Activated CD4-positive, alpha-beta T cell treated with anti-CD3 and anti-CD28 coated beads, Interleukin-2, amount 10 ng/mL, durations not matched to agents 24 days and 14 days (primary cell): ENCODE data around the gene STARD3. TPM values are rescaled to one million over a fixed set of nuclear protein-coding genes. Genes with fewer than 3 reads are reported as not detected.

Experiments
- DNase-seq: peaks from one replicate; pipeline ENCODE4 v3.0.0; 2022
- H3K27ac Mint-ChIP-seq: one replicate; pipeline ENCODE4 v1.8.0; 2022; ENCODE audit warnings: mild to moderate bottlenecking, mixed read lengths
- H3K27me3 Mint-ChIP-seq: one replicate; pipeline ENCODE4 v1.8.0; 2022; ENCODE audit warnings: mixed read lengths
- H3K36me3 Mint-ChIP-seq: one replicate; pipeline ENCODE4 v1.8.0; 2022; ENCODE audit warnings: low read depth, mild to moderate bottlenecking, mixed read lengths
- H3K4me1 Mint-ChIP-seq: one replicate; pipeline ENCODE4 v1.8.0; 2021; ENCODE audit warnings: mixed read lengths
- H3K4me3 Mint-ChIP-seq: one replicate; pipeline ENCODE4 v1.8.0; 2022; ENCODE audit warnings: mild to moderate bottlenecking, moderate library complexity, mixed read lengths
- H3K9me3 Mint-ChIP-seq: one replicate; pipeline ENCODE4 v1.8.0; 2021; ENCODE audit warnings: mixed read lengths
- intact Hi-C: fragments of 100-400 bp; cut with micrococcal nuclease; formaldehyde crosslinking; loops from one replicate; pipeline ENCODE4 v1.15.1; 2023
- total RNA-seq: library from RNA; stranded (reverse); gene quantifications from 2 replicates; pipeline ENCODE4 v1.2.3, GENCODE V29; 2022

The STARD3 gene
- total RNA-seq, 1 donor from 2014 or later: 53.6 TPM

DNA sequence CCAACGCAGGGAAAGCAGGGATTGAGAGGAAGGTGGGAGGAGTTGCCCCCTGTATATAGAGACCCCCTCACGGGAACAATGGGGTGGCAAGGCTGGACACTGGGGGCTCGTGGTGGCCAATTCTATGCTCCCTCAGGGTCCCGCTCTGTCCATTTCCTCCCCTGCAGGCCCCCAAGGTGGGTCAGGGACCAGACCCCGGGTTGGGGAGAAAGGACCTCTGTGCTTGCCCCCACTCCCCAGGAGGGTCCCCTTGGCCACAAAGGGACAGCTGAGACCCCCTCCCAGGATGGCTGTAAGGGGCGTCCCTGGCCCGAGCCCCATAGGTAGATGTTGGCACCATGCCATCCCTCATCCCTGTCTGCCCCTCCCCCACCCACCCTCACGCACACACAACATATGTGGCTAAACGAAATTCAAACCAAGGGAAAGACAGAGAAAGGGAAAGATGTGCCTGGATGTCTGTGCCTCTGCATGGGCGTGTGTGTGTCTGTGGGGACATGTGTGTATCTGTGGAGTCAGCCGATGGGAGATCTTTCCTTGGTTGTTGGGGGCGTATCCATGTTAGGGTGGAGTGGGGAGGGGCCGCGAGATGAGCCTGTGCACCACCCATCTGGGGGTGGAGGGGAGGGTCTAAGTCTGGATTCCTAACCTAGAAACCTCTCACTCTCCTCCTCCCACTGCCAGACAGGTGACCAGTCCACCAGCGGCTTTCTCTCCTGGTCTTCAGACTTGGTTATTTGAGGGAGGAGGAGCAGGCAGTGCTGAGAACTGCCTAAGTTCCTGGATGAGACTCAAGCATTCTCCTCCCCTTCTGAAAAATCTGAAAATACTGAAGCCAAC is 28.6 kb upstream of the STARD3 start:
- no peaks in the 10 kb centered on the region for H3K36me3 Mint-ChIP-seq
- H3K4me1 Mint-ChIP-seq: peaks cover 7% of the 10 kb centered on the region
- DNase-seq: no peak
- H3K27ac Mint-ChIP-seq: no peak overlapping the region
- no peak overlapping the region for H3K4me3 Mint-ChIP-seq
- intact Hi-C loops: no loop called here
- H3K27me3 Mint-ChIP-seq: peaks cover 56% of the 10 kb centered on the region
- H3K9me3 Mint-ChIP-seq: no peaks in the 10 kb centered on the region

DNA sequence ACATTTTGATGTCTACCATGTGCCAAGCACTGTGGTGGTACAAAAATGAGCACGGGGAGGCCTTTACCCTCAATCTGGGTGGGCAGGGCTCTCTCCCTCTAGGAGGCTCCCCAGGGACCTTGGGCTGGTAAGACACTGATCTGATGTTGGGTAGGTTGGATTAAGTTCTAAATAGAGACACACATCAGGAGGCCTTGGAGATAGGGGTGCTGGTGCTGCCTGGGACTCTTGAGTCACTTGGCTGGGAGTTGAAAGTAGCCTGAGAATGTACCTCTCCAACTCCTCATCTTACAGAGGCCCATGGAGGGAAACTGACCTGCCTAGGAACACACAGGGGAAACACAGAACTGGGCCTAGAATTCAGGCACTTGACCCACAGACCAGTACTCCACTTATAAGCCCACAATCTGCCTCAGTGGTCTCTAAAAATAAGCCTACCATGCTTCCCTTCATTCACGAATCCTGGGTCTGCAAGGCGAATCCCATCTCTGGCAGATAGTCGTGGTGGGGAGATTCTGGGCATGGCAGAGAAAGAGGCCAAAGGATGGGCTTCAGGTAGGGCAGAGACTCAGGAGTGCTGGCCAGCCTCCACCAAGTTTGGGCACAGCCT is 27.4 kb upstream of the STARD3 start:
- no peak overlapping the region for H3K27ac Mint-ChIP-seq
- peaks cover 55% of the 10 kb centered on the region for H3K27me3 Mint-ChIP-seq
- no peaks in the 10 kb centered on the region for H3K9me3 Mint-ChIP-seq
- H3K4me3 Mint-ChIP-seq: no peak overlapping the region
- peaks cover 4% of the 10 kb centered on the region for H3K4me1 Mint-ChIP-seq
- no peak for DNase-seq
- no peaks in the 10 kb centered on the region for H3K36me3 Mint-ChIP-seq
- intact Hi-C loops: no loop called here

DNA sequence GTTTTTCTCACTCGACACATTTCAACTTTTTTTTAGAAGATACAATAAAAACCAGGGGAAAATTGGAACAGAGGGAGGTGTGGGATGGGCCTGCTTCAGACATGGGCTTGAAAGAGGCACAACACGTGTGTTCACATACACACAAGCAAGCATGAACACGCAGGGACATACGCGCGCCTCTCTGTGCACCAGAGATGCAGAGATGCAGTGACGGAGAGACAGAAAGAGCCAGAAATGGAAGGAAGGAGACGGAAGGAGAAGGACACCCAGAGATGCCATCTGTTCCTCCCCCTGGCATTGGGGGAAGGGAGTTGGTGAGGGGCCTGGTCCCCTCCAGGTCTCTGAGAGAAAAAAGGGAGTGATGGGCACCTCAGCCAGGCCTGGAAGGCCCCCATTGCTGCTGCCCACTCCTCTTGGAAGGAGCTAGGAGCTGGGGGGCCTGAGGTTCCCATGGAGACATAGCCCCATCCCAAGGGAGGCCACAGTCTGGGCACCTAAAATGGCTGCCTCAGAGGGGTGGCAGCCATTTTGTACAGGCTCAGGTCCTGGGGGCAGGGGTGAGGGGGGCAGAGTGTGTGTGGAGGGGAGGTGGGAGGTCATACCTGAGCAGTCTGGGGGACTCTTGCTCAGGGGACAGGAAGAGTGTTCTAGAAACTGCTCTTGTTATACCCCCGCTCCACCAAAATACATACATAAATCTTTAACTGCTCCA is 25.4 kb upstream of the STARD3 start:
- peaks cover 66% of the 10 kb centered on the region for H3K27me3 Mint-ChIP-seq
- no peaks in the 10 kb centered on the region for H3K36me3 Mint-ChIP-seq
- intact Hi-C loops: no loop called here
- no peaks in the 10 kb centered on the region for H3K9me3 Mint-ChIP-seq
- H3K4me3 Mint-ChIP-seq: no peak overlapping the region
- no peaks in the 10 kb centered on the region for H3K4me1 Mint-ChIP-seq
- H3K27ac Mint-ChIP-seq: no peak overlapping the region
- no peak for DNase-seq

DNA sequence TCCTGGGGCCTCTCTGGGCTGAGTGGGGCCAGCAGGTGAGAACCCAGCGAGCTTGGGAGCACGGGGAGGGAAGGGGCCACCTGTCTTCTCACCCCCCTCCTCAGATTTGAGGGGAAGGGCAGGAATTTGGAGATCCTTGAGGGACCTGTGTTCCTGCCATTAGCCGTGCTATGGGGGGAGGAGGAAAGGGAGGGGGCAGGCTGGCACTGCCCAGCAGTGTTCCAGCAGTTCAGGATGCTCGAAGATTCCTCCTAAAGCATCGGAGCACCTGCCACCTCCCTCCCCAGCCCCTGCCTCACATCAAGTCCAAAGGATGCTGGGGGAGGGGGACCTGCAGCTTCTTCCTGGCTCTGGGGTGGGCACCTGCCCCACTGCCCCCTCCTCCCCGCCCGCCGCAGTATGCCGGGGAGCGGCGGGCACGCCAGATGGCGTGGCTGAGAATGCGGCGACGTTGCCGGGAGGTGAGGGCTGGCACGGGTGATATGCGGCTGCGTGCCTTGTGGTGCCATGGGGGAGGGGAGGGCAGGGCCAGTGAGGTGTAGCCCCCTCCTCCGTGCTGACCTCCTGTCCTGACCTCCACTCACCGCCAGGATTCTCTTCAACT is 24.6 kb upstream of the STARD3 start:
- DNase-seq: no peak
- Mint-ChIP-seq H3K4me3 (no peak overlapping the region), H3K27ac (no peak overlapping the region), H3K27me3 (peaks cover 67% of the 10 kb centered on the region), H3K36me3 (no peaks in the 10 kb centered on the region), H3K4me1 (no peaks in the 10 kb centered on the region), H3K9me3 (no peaks in the 10 kb centered on the region)
- intact Hi-C loops: no loop called here

DNA sequence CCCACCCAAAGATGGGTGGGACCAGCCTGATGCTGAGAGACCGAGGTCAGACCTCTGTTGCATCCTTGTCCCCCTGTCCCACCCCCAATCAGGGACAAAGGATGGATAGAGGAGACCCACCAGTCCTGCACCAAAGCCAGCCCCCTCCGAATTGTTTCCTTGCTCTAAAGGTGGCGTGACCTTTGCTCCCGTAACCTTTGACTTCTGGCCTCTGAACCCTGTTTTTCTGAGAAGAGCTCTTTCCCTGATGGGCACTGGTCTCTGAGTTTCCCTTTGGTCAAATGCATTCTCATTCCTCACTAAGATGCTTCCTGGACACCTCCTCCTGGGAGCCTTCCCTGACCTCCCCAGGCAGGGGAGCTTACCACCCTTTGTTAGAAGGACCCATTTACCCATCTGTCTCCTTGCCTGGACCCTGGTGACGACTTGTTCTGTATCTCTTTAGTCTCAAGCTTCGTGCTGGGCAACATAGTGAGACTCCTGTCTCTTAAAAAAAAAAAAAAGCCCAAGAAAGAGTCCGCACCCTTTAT is 23.9 kb upstream of the STARD3 start:
- intact Hi-C loops: no loop called here
- H3K27me3 Mint-ChIP-seq: peaks cover 66% of the 10 kb centered on the region
- no peak overlapping the region for H3K4me3 Mint-ChIP-seq
- no peak overlapping the region for H3K27ac Mint-ChIP-seq
- H3K36me3 Mint-ChIP-seq: no peaks in the 10 kb centered on the region
- H3K4me1 Mint-ChIP-seq: no peaks in the 10 kb centered on the region
- no peak for DNase-seq
- no peaks in the 10 kb centered on the region for H3K9me3 Mint-ChIP-seq

DNA sequence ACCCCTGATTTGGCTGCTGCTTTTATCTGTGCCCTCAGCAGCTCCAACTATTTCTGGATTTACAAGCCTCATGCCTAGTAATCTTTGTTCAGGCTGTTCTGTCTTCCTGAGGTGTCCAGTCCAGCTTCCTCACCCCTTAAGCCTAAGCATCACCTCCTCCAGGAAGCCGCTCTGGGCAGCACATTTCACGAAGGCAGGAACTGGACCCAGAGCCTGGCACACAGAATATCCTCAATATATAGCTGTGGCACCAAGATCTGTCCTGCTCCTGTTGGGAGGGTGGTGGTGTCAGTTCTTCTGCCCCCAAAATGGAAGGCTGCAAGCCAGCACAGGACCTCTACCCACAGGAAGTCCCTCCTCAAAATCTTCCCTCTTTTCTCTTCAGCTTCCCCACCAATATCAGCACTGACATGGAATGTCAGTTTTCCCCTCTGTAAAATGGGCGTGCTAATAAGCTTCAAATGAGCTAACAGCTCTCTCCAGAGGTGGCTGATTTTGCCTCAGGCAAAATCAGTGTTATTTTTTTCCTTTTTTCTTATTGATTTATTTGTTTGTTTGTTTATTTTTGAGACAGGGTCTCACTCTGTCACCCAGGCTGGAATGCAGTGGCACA is 22.3 kb upstream of the STARD3 start:
- H3K36me3 Mint-ChIP-seq: no peaks in the 10 kb centered on the region
- no peak overlapping the region for H3K4me3 Mint-ChIP-seq
- H3K4me1 Mint-ChIP-seq: no peaks in the 10 kb centered on the region
- no peak overlapping the region for H3K27ac Mint-ChIP-seq
- H3K27me3 Mint-ChIP-seq: peaks cover 65% of the 10 kb centered on the region
- intact Hi-C loops: no loop called here
- no peaks in the 10 kb centered on the region for H3K9me3 Mint-ChIP-seq
- DNase-seq: no peak

DNA sequence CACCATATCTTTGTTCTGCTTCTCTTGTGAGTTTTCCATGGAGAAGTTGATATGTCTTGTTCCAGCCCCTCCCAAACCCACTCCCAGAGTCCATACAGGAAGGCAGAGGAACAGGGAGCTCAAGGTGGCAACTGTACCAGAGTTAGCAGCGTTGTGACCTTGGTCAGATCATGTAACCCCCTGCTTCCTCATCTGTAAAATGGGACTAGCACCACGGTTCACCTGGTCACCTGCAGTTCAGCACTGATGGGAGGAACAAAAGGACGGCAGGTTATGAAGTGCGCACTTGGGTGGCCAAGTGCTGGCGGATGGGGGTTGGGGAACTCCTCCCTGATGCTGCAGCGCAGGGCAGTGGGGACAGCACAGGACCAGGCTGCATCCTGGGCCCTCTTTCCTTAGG is 21.5 kb upstream of the STARD3 start:
- no peaks in the 10 kb centered on the region for H3K4me1 Mint-ChIP-seq
- intact Hi-C loops: no loop called here
- H3K9me3 Mint-ChIP-seq: no peaks in the 10 kb centered on the region
- H3K36me3 Mint-ChIP-seq: no peaks in the 10 kb centered on the region
- H3K27ac Mint-ChIP-seq: no peak overlapping the region
- H3K4me3 Mint-ChIP-seq: no peak overlapping the region
- peaks cover 65% of the 10 kb centered on the region for H3K27me3 Mint-ChIP-seq
- no peak for DNase-seq

DNA sequence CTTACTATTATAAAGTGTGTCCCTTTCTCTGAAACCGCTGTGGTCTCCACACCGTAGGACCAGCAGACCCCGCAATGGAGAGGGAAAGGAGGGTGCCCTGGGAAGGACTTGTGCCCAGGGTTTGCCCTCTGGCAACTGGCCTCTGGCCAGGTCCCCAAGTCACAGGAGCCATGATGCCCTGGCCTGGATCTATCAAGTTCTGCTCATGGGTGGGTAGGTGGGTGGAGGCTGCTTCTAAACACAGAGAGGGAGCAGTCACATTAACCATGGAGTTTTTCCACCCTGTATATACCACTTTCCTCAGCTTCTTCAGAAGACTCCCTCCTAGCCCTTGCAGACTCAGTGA is 19.9 kb upstream of the STARD3 start:
- Mint-ChIP-seq H3K4me1 (peaks cover 3% of the 10 kb centered on the region), H3K36me3 (no peaks in the 10 kb centered on the region), H3K27me3 (peaks cover 59% of the 10 kb centered on the region), H3K27ac (no peak overlapping the region), H3K4me3 (peak overlapping the region; percentile 62), H3K9me3 (no peaks in the 10 kb centered on the region)
- intact Hi-C loops: loop anchor here (1.0 kb wide), 1 partner anchor 137 kb away; no protein-coding TSS in a partner anchor
- no peak for DNase-seq

DNA sequence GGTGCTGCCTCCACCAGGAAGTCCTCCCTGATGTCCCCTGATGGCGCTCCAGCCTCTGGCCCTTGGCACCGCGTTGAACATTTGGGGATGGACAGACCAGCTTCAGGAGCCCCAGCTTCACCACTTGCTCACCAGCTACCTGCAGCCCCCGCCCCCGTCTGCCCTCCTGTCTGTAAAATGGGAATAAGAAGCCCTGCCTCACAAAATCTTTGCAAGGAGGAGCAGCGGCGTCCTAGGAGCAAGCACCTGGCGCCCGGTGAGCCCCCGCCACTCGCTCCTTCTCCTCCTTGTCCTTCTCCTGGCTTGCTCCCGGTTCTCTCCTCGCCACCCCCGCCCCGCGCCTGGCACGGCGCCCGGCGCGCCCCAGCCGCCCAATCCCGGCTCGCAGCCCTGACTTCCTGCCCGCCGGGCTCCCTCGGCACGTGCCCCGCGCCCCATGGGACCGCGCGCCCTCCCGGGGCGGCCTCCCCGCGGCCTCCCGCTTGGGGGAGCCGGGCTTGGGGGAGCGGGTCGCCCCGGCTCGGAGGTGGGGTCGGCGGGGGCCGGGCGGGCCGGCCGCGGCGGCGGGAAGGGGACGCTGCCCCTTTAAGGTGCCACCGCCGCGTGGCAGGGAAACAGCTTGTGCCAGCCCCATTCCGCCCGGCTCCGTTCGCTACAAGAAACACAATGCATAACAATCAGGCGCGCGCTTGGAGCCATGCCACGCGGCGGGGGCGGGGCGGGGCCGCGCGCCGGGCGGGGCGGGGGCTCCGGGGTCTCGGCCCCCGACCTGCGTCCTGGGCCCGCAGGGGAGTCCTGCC is 19.3 kb upstream of the STARD3 start:
- intact Hi-C loops: loop anchor here (1.0 kb wide), 1 partner anchor 137 kb away; no protein-coding TSS in a partner anchor
- Mint-ChIP-seq H3K4me1 (peaks cover 7% of the 10 kb centered on the region), H3K27ac (no peak overlapping the region), H3K36me3 (no peaks in the 10 kb centered on the region), H3K9me3 (no peaks in the 10 kb centered on the region), H3K4me3 (peak overlapping the region; percentile 73), H3K27me3 (peaks cover 59% of the 10 kb centered on the region)
- DNase-seq: peak; percentile 75

DNA sequence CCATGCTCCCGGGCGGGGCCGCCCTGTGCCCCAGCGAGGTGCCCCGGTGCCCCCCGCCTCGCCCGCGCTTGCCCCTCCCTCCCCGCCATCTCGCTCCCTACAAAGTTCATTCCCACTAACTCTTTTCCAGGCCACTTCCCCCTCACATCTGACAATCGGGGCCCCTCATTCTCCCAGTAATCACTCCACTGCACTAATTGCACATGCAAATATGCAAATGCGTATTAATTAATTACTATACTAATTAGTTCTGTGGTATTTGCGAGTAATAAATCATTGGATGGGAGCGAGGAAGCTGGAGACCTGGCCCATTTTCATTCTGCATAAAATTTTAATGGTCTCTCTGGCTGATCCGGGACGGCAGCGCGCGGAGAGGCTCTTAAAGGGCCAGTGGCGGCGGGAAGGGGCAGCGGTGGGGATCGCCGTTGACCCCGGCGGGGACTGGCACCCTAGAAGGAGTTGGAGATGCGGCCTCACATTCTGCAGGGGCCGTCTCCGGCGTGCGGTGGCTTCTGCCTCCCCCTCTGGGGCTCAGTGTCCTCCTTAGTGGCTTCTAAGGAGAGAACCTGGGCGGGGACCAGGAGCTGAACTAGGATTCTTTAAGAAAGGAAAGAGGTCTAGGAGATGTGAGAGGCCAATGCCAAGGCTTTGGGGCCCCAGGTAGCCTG is 18.6 kb upstream of the STARD3 start:
- peaks cover 11% of the 10 kb centered on the region for H3K4me1 Mint-ChIP-seq
- no peak for DNase-seq
- H3K27me3 Mint-ChIP-seq: peaks cover 54% of the 10 kb centered on the region
- H3K27ac Mint-ChIP-seq: peak overlapping the region; percentile 58
- H3K4me3 Mint-ChIP-seq: peak overlapping the region; percentile 73
- no peaks in the 10 kb centered on the region for H3K36me3 Mint-ChIP-seq
- intact Hi-C loops: no loop called here
- H3K9me3 Mint-ChIP-seq: no peaks in the 10 kb centered on the region

DNA sequence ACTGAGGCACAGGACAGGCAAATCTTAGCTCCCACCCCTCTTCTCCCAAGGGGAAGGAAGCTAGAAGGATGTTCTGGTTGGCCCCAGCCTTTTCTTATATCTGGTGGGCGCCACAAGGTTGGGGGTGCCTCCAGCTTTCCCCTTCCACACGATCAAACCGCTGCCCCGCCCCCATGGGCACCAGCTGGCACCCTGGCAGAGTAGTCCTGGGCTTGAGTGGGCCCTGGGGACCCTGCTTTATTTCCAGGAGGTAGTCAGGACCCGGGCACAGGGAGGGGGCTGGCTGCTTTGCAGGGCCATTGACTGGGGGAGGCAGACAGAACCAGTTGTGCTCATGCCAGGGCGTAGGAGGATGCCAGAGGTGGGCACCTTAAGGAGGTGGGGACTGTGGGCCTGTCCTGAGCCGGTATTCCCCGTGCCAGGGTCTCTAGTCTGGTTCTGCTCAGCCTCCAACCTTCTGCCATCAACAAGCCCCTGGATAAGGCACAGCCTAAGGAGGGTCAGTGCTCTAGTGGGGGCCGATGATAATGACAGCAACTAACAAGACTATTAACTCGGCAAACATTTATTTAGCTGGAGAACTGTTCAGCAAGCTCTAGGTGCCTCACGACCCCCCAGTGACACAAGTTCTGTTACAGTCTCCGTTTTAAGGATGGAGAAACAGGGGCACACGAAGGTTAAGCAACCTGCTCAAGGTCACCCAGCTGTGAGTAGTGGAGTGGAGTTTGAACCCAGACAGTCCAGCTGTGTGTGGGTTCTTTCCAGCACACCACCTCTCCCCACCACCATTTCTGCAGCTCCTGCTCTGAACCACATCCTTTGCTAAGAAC is 17.8 kb upstream of the STARD3 start:
- intact Hi-C loops: no loop called here
- DNase-seq: no peak
- H3K4me1 Mint-ChIP-seq: peaks cover 13% of the 10 kb centered on the region
- H3K4me3 Mint-ChIP-seq: no peak overlapping the region
- H3K9me3 Mint-ChIP-seq: no peaks in the 10 kb centered on the region
- peaks cover 57% of the 10 kb centered on the region for H3K27me3 Mint-ChIP-seq
- H3K36me3 Mint-ChIP-seq: no peaks in the 10 kb centered on the region
- H3K27ac Mint-ChIP-seq: no peak overlapping the region

DNA sequence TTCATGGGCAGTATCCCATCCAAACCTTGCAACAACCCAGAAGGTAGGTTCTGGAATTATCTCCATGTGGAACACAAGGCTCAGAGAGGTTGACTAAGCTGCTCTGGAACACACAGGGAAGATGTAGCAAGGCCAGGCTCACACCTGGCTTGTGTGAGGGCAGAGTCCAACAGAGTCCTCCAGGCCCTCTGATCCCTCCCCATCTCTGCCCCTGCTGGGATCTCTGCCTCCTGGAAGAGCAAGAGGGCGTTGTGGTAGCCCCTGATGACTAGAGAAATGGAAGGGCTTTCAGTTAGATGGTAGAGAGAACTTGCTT is 17.2 kb upstream of the STARD3 start:
- Mint-ChIP-seq H3K27me3 (peaks cover 56% of the 10 kb centered on the region), H3K27ac (no peak overlapping the region), H3K36me3 (no peaks in the 10 kb centered on the region), H3K9me3 (no peaks in the 10 kb centered on the region), H3K4me1 (peaks cover 13% of the 10 kb centered on the region), H3K4me3 (no peak overlapping the region)
- DNase-seq: no peak
- intact Hi-C loops: loop anchor here (5.0 kb wide), 1 partner anchor 243 kb away; the partner anchor contains the start of gene IKZF3
